ENCODE data around the gene SLC4A1AP. TPM values are rescaled to one million over a fixed set of nuclear protein-coding genes. Genes with fewer than 3 reads are reported as not detected.

The SLC4A1AP gene
- total and polyA plus RNA-seq, 2 experiments from 2014 or later = 24.3 to 29.2 TPM

DNA sequence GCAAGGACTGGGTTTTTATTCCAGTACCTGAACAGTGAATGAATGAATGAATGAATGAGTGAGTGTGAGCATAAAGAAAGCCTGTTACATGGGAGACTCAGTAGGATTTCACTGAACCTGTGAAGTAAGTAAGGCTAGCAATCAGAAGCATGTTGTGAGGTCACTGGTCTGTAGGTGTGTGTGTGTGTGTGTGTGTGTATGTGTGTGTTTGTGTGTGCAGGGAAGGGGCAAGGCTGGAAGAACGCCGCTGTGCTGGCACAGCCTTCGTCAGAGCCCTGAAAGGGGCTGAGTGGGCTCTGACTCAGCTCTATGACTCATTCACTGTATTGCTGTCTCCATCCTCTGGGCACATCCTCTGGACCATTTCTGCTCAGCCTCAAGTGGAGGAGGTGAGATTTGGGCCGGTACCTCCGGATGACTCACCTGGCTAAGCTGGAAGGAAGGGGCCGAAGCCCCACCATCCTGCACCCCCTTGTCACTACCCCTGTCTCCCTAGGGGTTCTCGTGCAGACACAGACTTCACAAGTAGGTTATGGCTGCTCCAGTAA is 56.4 kb downstream of the SLC4A1AP start:
- Mint-ChIP-seq H3K4me3 (no peak overlapping the region), H3K4me1 (peaks cover 35% of the 10 kb centered on the region), H3K9me3 (no peaks in the 10 kb centered on the region), H3K27me3 (ENCODE audit: insufficient read depth, low read depth, poor library complexity) (peaks cover 5% of the 10 kb centered on the region), H3K36me3 (ENCODE audit: low read depth) (no peaks in the 10 kb centered on the region; the same call in 2 of the 3 replicates), H3K27ac (no peak overlapping the region)
- Histone ChIP-seq H3K9me2 (ENCODE audit: insufficient read depth) (no peaks in the 10 kb centered on the region), H4K20me1 (replicated peaks; ENCODE audit: insufficient read depth) (no peaks in the 10 kb centered on the region), H3K36me3 (ENCODE audit: insufficient read depth) (no peaks in the 10 kb centered on the region), H3K27ac (ENCODE audit: low read depth) (no peak overlapping the region), H3K4me2 (no peak overlapping the region), H3F3A (replicated peaks; ENCODE audit: low read depth) (no peaks in the 10 kb centered on the region; the same call in 1 of the 2 replicates), H2AFZ (no peak overlapping the region), H3K79me2 (replicated peaks; ENCODE audit: insufficient read depth) (no peaks in the 10 kb centered on the region), H3K27me3 (ENCODE audit: insufficient read depth) (peaks cover 16% of the 10 kb centered on the region; the same call in 1 of the 2 replicates), H3K4me3 (no peak overlapping the region), H3K4me1 (ENCODE audit: insufficient read depth) (peaks cover 19% of the 10 kb centered on the region)
- TF ChIP-seq, protein P1, sequence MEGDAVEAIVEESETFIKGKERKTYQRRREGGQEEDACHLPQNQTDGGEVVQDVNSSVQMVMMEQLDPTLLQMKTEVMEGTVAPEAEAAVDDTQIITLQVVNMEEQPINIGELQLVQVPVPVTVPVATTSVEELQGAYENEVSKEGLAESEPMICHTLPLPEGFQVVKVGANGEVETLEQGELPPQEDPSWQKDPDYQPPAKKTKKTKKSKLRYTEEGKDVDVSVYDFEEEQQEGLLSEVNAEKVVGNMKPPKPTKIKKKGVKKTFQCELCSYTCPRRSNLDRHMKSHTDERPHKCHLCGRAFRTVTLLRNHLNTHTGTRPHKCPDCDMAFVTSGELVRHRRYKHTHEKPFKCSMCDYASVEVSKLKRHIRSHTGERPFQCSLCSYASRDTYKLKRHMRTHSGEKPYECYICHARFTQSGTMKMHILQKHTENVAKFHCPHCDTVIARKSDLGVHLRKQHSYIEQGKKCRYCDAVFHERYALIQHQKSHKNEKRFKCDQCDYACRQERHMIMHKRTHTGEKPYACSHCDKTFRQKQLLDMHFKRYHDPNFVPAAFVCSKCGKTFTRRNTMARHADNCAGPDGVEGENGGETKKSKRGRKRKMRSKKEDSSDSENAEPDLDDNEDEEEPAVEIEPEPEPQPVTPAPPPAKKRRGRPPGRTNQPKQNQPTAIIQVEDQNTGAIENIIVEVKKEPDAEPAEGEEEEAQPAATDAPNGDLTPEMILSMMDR (conservative IDR thresholded peaks at IDR 0.05; ENCODE audit: low read depth in 2 of 2) = no peak
- TF ChIP-seq JUNB (IDR thresholded peaks at IDR 0.05; ENCODE audit: unreplicated experiment) (no peak), POLR2AphosphoS5 (IDR thresholded peaks at IDR 0.05; ENCODE audit: low read depth) (no peak), CREB1 (CRISPR knock-in tag; IDR thresholded peaks at IDR 0.05; ENCODE audit: low read depth) (no peak), STAT1 (IDR thresholded peaks at IDR 0.05; ENCODE audit: unreplicated experiment) (no peak), EZH2phosphoT487 (IDR thresholded peaks at IDR 0.05; ENCODE audit: unreplicated experiment) (no peak), ZNF114 (CRISPR knock-in tag; IDR thresholded peaks at IDR 0.05) (no peak), NANOG (IDR thresholded peaks at IDR 0.05; ENCODE audit: borderline replicate concordance) (no peak), ZNF331 (CRISPR knock-in tag; IDR thresholded peaks at IDR 0.05; ENCODE audit: low read depth) (no peak), EZH2 (IDR thresholded peaks at IDR 0.05; ENCODE audit: low read depth, unreplicated experiment) (no peak)
- TF ChIP-seq, protein P2, sequence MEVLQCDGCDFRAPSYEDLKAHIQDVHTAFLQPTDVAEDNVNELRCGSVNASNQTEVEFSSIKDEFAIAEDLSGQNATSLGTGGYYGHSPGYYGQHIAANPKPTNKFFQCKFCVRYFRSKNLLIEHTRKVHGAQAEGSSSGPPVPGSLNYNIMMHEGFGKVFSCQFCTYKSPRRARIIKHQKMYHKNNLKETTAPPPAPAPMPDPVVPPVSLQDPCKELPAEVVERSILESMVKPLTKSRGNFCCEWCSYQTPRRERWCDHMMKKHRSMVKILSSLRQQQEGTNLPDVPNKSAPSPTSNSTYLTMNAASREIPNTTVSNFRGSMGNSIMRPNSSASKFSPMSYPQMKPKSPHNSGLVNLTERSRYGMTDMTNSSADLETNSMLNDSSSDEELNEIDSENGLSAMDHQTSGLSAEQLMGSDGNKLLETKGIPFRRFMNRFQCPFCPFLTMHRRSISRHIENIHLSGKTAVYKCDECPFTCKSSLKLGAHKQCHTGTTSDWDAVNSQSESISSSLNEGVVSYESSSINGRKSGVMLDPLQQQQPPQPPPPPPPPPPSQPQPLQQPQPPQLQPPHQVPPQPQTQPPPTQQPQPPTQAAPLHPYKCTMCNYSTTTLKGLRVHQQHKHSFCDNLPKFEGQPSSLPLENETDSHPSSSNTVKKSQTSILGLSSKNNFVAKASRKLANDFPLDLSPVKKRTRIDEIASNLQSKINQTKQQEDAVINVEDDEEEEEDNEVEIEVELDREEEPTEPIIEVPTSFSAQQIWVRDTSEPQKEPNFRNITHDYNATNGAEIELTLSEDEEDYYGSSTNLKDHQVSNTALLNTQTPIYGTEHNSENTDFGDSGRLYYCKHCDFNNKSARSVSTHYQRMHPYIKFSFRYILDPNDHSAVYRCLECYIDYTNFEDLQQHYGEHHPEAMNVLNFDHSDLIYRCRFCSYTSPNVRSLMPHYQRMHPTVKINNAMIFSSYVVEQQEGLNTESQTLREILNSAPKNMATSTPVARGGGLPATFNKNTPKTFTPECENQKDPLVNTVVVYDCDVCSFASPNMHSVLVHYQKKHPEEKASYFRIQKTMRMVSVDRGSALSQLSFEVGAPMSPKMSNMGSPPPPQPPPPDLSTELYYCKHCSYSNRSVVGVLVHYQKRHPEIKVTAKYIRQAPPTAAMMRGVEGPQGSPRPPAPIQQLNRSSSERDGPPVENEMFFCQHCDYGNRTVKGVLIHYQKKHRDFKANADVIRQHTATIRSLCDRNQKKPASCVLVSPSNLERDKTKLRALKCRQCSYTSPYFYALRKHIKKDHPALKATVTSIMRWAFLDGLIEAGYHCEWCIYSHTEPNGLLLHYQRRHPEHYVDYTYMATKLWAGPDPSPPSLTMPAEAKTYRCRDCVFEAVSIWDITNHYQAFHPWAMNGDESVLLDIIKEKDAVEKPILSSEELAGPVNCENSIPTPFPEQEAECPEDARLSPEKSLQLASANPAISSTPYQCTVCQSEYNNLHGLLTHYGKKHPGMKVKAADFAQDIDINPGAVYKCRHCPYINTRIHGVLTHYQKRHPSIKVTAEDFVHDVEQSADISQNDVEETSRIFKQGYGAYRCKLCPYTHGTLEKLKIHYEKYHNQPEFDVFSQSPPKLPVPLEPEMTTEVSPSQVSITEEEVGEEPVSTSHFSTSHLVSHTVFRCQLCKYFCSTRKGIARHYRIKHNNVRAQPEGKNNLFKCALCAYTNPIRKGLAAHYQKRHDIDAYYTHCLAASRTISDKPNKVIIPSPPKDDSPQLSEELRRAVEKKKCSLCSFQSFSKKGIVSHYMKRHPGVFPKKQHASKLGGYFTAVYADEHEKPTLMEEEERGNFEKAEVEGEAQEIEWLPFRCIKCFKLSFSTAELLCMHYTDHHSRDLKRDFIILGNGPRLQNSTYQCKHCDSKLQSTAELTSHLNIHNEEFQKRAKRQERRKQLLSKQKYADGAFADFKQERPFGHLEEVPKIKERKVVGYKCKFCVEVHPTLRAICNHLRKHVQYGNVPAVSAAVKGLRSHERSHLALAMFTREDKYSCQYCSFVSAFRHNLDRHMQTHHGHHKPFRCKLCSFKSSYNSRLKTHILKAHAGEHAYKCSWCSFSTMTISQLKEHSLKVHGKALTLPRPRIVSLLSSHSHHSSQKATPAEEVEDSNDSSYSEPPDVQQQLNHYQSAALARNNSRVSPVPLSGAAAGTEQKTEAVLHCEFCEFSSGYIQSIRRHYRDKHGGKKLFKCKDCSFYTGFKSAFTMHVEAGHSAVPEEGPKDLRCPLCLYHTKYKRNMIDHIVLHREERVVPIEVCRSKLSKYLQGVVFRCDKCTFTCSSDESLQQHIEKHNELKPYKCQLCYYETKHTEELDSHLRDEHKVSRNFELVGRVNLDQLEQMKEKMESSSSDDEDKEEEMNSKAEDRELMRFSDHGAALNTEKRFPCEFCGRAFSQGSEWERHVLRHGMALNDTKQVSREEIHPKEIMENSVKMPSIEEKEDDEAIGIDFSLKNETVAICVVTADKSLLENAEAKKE (CRISPR knock-in tag; IDR thresholded peaks at IDR 0.05) = no peak
- TF ChIP-seq, protein P3, sequence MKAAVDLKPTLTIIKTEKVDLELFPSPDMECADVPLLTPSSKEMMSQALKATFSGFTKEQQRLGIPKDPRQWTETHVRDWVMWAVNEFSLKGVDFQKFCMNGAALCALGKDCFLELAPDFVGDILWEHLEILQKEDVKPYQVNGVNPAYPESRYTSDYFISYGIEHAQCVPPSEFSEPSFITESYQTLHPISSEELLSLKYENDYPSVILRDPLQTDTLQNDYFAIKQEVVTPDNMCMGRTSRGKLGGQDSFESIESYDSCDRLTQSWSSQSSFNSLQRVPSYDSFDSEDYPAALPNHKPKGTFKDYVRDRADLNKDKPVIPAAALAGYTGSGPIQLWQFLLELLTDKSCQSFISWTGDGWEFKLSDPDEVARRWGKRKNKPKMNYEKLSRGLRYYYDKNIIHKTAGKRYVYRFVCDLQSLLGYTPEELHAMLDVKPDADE (IDR thresholded peaks at IDR 0.05) = no peak
- TF ChIP-seq, protein P4, sequence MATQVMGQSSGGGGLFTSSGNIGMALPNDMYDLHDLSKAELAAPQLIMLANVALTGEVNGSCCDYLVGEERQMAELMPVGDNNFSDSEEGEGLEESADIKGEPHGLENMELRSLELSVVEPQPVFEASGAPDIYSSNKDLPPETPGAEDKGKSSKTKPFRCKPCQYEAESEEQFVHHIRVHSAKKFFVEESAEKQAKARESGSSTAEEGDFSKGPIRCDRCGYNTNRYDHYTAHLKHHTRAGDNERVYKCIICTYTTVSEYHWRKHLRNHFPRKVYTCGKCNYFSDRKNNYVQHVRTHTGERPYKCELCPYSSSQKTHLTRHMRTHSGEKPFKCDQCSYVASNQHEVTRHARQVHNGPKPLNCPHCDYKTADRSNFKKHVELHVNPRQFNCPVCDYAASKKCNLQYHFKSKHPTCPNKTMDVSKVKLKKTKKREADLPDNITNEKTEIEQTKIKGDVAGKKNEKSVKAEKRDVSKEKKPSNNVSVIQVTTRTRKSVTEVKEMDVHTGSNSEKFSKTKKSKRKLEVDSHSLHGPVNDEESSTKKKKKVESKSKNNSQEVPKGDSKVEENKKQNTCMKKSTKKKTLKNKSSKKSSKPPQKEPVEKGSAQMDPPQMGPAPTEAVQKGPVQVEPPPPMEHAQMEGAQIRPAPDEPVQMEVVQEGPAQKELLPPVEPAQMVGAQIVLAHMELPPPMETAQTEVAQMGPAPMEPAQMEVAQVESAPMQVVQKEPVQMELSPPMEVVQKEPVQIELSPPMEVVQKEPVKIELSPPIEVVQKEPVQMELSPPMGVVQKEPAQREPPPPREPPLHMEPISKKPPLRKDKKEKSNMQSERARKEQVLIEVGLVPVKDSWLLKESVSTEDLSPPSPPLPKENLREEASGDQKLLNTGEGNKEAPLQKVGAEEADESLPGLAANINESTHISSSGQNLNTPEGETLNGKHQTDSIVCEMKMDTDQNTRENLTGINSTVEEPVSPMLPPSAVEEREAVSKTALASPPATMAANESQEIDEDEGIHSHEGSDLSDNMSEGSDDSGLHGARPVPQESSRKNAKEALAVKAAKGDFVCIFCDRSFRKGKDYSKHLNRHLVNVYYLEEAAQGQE (IDR thresholded peaks at IDR 0.05; ENCODE audit: unreplicated experiment) = no peak
- DNase-seq (ENCODE audit: low spot score) (no peak), ATAC-seq (no peak)

Data from GM23338 (cell line).